Kidney capillary endothelial cell (primary cell): ENCODE data around the gene TBX19.

Experiments used
- DNase-seq: peaks from one replicate; pipeline ENCODE4 v3.0.0-alpha.2; 2018; ENCODE audit warnings: low spot score

The TBX19 gene

GRCh38 chr1:168280296-168280927 lies at the start of gene TBX19:
Gene TBX19, plus strand, starts transcription at chr1:168280877. Its CDS starts 214 bp downstream, at chr1:168281091.
- DNase-seq: no peak

DNA sequence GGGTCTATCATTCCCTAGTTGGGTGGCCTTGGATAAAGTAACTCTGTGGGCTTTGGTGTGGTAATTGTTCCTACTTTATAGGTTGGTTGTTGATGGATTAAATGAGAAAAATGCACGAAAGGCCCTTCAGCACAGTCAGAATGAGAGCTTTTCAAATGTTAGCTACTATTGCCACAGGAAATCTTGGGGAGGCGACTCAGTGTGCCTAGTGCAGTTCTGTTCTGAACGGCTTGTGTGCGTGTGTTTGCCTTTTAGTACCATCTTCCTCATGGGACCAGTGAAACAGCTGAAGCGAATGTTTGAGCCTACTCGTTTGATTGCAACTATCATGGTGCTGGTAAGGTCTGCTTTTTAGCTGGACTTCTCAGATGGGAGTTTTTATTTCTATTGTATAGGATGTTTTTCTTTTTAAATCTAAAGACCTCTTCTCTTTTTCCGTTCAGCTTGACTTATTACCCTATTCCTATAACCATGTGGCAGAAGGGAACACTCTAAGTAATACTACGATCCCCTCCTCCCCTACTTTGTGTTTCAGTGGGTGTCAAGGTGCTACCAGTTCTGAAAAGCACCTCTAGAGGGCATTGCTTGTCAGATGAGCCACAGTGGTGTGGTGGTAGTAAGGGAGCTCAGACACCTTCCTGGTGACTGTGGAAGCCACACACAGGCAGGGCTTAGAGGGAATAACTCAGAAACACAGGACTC lies 45.7 kb upstream of the TBX19 start:
- peak; percentile 50 for DNase-seq

- no peak for DNase-seq
Observed at GRCh38 chr1:168235548-168235885, 45.2 kb upstream of the TBX19 start.

- DNase-seq: no peak
Observed at GRCh38 chr1:168235937-168236336, 44.7 kb upstream of the TBX19 start.

DNA sequence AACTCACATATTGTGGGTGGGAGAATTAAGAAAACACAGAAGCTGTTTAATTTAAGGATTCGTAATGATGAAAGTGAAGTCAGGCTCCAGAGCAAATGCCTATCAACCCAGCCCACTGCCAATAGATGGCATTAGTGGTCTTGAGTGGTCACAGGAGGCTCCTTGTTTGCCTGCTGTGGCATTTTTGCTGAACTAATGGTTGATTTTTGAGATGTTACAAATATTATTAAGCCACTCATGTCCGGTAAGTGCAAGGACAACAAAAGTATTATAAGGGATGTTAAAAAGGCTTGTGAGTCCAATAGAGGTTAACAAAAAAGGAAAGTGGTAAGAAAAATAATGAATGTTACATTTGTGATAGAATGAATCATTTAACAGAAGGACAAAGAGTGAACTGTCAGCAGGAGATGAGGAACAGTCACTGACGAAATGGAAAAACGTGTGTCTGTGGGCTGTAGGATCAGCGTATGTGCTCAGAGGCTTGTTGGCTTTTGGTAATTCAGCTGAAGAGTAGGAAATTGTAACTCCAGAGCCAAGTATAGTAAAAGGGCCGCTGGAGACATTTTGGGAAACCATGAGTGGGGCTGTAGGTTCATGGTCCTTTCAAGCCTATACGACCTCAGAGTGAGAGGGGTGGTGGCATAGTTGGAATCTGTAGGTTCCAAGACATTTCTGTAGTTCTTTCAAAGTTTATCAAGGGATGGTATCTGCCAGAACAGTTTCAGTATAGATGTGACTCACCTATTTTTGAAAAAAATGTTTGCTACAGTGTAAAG lies 43.7 kb upstream of the TBX19 start:
- DNase-seq: no peak

- no peak for DNase-seq
Observed at GRCh38 chr1:168243198-168243597, 37.5 kb upstream of the TBX19 start.

DNA sequence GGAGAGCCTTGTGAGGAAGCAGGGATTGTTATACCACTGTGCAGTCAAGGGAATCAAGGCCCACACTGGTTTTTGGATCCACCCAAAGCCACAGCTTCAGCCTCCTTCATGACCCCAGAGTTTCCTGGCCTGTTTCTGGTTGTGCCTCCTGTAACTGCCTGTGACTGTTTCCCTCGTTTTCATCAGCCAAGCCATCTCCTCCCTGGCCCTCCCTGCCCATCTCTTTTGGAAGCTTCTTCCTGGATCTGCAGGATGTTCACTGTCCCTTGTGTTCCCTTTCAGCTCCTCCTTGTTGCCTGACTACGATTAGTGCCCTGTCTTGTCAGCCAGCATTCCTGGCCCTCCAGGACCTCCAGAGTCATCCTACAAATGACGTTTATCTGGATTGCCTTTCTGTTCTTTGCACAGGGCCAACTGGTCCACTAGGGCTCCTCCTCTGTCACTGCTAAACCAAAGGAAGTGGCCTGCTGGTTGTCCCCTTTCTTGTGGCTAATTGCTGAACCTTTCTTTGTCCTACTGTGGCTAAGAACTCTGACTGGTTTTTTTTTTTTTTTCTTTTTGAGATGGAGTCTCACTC lies 37.0 kb upstream of the TBX19 start:
- DNase-seq: no peak

GRCh38 chr1:168245042-168245441 lies 35.6 kb upstream of the TBX19 start:
- DNase-seq: no peak

DNA sequence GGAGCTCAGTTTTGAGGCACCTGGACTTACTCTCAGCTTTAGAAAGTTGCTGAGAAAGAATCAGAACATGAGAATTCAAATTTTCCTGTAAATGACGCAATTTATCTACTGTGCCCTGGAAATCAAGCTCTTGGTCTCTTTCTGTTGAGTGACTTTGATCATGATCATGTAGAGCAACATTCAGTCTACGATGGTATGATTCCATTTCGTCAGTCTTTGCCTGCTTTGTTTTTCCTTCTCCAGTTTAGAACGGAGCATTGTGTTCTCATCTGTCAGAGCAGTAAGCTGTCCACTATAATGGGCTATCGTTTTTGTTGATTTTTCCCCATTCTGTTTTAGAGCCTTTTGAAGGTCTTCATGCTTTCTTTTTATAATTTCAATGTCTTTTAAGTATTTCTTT lies 34.2 kb upstream of the TBX19 start:
- DNase-seq: no peak

- DNase-seq: no peak
Observed at GRCh38 chr1:168252204-168252733, 28.4 kb upstream of the TBX19 start.

DNA sequence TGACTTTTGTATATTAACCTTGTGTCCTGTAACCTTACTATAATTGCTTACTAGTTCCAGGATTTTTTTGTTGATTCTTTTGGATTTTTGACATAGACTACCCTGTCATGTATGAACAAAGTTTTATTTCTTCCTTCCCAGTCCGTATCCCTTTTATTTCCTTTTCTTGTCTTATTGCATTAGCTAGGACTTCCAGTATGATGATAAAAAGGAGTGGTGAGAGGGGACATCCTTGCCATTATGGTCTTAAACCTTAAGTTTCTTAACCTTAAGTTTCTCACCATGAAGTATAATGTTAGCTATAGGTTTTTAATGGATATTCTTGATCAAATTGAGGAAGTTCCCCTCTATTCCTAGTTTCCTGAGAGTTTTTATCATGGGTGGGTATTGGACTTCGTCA lies 24.5 kb upstream of the TBX19 start:
- DNase-seq: no peak

- DNase-seq: no peak
Observed at GRCh38 chr1:168257397-168257796, 23.3 kb upstream of the TBX19 start.

DNA sequence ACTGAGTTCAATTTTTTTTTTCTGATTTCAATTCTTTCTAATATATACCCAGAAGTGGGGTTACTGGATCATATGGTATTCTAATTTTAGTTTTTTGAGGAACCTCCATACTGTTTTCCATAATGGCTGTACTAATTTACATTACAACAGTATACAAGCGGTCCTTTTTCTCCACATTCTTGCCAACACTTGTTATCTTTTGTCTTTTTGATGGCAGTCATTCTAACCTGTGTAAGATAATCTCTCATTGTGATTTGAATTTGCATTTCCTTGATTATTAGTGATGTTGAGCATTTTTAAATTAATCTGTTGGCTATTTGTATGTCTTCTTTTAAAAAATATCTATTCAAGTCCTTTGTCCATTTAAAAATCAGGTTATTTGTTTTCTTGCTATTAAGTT lies 21.1 kb upstream of the TBX19 start:
- DNase-seq: no peak

DNA sequence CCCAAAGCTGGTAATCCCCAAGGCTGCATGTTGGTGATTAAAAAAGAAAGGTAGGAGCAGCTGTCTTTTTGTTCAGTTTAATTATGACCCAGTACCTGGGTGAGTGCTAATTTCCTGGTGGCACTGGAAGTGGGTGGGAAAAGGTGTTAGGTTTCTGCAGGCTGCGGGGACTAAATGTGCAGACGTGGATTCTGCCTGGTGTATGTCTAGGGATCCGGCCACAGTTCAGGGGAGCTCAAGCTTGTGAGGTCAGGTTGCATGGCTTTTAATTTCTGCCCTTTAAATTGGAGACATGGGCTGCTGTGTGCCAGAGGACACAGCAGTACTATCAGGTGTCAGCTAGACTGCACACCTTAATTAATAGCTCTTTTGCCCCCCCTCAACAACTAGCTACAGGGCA lies 20.3 kb upstream of the TBX19 start:
- no peak for DNase-seq

DNA sequence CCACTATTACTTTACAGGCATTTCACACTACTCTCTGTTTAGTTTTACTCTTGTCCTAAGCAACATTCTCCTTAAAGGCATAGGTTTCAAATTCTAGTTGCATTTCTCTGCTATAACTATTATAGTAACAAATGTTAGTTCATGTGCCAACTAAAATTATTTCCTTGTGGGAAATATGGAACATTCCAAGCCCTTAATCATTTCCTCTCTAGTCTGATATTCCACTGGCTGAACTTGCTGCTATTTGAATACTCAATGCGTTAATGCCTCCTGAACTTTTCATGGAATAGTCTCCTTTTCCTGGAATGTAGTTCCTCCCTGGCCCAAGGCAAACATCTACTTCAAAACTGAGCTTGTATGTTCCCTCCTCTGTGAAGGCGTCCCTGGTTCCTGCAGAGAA lies 19.3 kb upstream of the TBX19 start:
- DNase-seq: peak; percentile 84

- no peak for DNase-seq
Observed at GRCh38 chr1:168263130-168263529, 17.5 kb upstream of the TBX19 start.

- no peak for DNase-seq
Observed at GRCh38 chr1:168264296-168264695, 16.4 kb upstream of the TBX19 start.

GRCh38 chr1:168265596-168265995 lies 15.1 kb upstream of the TBX19 start:
- DNase-seq: no peak

GRCh38 chr1:168266644-168267186 lies 14.0 kb upstream of the TBX19 start:
- DNase-seq: no peak

DNA sequence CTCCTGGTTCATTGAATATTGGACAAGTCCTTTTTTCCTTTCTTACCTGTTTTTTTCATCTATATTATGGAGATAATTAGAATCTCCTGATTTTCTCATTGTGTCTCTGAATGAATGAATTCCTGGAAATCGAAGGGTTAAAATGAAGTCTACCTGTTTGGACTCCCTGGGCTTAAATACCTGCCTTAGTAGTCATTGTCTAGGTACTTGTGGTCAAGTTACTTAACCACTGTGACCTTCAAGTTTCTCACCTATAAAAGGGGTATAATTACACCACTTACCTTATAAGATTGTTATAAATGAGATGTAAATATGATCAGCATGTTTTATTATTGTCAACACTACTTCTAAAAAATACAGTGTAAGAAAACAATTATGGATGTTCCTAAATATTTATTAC lies 9.0 kb upstream of the TBX19 start:
- no peak for DNase-seq

- no peak for DNase-seq
Observed at GRCh38 chr1:168273575-168273974, 7.1 kb upstream of the TBX19 start.

- DNase-seq: no peak
Observed at GRCh38 chr1:168279253-168279652, 1.4 kb upstream of the TBX19 start.
